A549 (cell line): ENCODE measurements around the gene TNRC18. TPM values are rescaled to one million over a fixed set of nuclear protein-coding genes. Genes with fewer than 3 reads are reported as not detected.

ENCODE experiments used
- ATAC-seq, 2 experiments: fragments of 200-7000 bp in 1 of 2; fragments of >200 bp in 1 of 2; cut with Nextera tagmentation in 1 of 2; cut with Tn5 transposase in 1 of 2; 3 replicates each; pipeline versions ENCODE4 v1.8.0 to v1.9.1; 2018 to 2020; ENCODE audit warnings: mild to moderate bottlenecking in 1 of 2, moderate library complexity in 1 of 2
- CTCF ChIA-PET: fragments of 300-600 bp; sonication (Branson Sonifier 250); formaldehyde crosslinking; extraction: SDS; loops from one replicate; lab custom pipeline; 2021; ENCODE audit warnings: antibody characterized with exemption, inconsistent platforms; lab: Yijun Ruan, JAX
- POLR2A ChIA-PET: fragments of 350-600 bp; formaldehyde crosslinking; extraction: SDS; loops from one replicate; lab custom pipeline; 2021; ENCODE audit warnings: antibody characterized with exemption, inconsistent platforms; lab: Yijun Ruan, JAX
- DNase-seq, 2 experiments: peaks; one replicate each; pipeline versions ENCODE4 v3.0.0 to v3.0.0-alpha.2; 2011 to 2016; ENCODE audit warnings: low read depth in 1 of 2, low spot score in 1 of 2
- FAIRE-seq: peaks from 2 replicates; lab custom pipeline; 2011; peaks lifted over from hg19 to GRCh38; lab: Jason Lieb, UNC
- H3K27ac ChIP-seq, 2 experiments: fragments of >200 bp; sonication (Bioruptor Twin); formaldehyde crosslinking; 3 replicates each; pipeline ENCODE4 v1.5.1; 2016 to 2017
- H3K4me1 ChIP-seq: fragments of >200 bp; sonication (Bioruptor Twin); formaldehyde crosslinking; 3 replicates; pipeline ENCODE4 v1.6.1; 2016
- H3K4me2 ChIP-seq: fragments of >200 bp; sonication (Bioruptor Twin); formaldehyde crosslinking; 3 replicates; pipeline ENCODE4 v1.6.1; 2016
- H3K4me3 ChIP-seq: fragments of >200 bp; sonication (Bioruptor Twin); formaldehyde crosslinking; 3 replicates; pipeline ENCODE4 v1.5.1; 2016
- H3K9me3 ChIP-seq: fragments of >200 bp; sonication (Bioruptor Twin); formaldehyde crosslinking; 3 replicates; pipeline ENCODE4 v1.6.1; 2016
- CHD4 ChIP-seq: fragments of 200-600 bp; sonication (generic); IDR thresholded peaks from 2 replicates; pipeline ENCODE4 v1.6.1; 2016; ENCODE audit warnings: antibody characterized with exemption, mild to moderate bottlenecking, borderline replicate concordance
- EHMT2 ChIP-seq: fragments of 200-600 bp; sonication (generic); IDR thresholded peaks from 2 replicates; pipeline ENCODE4 v1.6.1; 2016; ENCODE audit warnings: antibody characterized with exemption, low read depth, mild to moderate bottlenecking, moderate library complexity
- FOSL2 ChIP-seq, 2 experiments: fragments of 450-650 bp in 1 of 2; fragments of >200 bp in 1 of 2; sonication (Bioruptor Twin) in 1 of 2; formaldehyde crosslinking; IDR thresholded peaks; 2 replicates each; pipeline versions ENCODE4 v1.5.0 to v1.6.1; 2016 to 2020; ENCODE audit warnings: mild to moderate bottlenecking in 1 of 2, moderate library complexity in 1 of 2
- FOXS1 ChIP-seq: fragments of 250-450 bp; sonication (Bioruptor Pico); IDR thresholded peaks from 2 replicates; pipeline ENCODE4 v1.5.0; 2020; ENCODE audit warnings: mild to moderate bottlenecking, moderate library complexity
- HEYL ChIP-seq: fragments of 250-450 bp; sonication (Bioruptor Pico); IDR thresholded peaks from 2 replicates; pipeline ENCODE4 v1.8.0; 2021; ENCODE audit warnings: mild to moderate bottlenecking, moderate library complexity
- HOXB5 ChIP-seq: fragments of 250-450 bp; sonication (Bioruptor Pico); IDR thresholded peaks from 2 replicates; pipeline ENCODE4 v1.5.0; 2020; ENCODE audit warnings: mild to moderate bottlenecking, moderate library complexity
- KDM5A ChIP-seq: fragments of 200-600 bp; sonication (generic); IDR thresholded peaks from 2 replicates; pipeline ENCODE4 v1.6.1; 2016; ENCODE audit warnings: antibody characterized with exemption, mild to moderate bottlenecking
- MAFK ChIP-seq: fragments of 450-650 bp; IDR thresholded peaks from 2 replicates; pipeline ENCODE4 v1.6.1; 2014; ENCODE audit not compliant: partially characterized antibody
- NFE2L2 ChIP-seq: fragments of 150-350 bp; conservative IDR thresholded peaks from 2 replicates; pipeline ENCODE4 v1.6.1; 2014; ENCODE audit warnings: low read length
- NPAS2 ChIP-seq: fragments of 250-450 bp; sonication (Bioruptor Pico); IDR thresholded peaks from 2 replicates; pipeline ENCODE4 v1.8.0; 2022; ENCODE audit warnings: mild to moderate bottlenecking, moderate library complexity, borderline replicate concordance
- PHF8 ChIP-seq: fragments of 200-600 bp; sonication (generic); IDR thresholded peaks from 2 replicates; pipeline ENCODE4 v1.6.1; 2016; ENCODE audit warnings: low read depth, mild to moderate bottlenecking, antibody characterized with exemption, moderate library complexity, borderline replicate concordance
- POLR2AphosphoS2 ChIP-seq: conservative IDR thresholded peaks from 2 replicates; pipeline ENCODE4 v1.6.1; 2012; ENCODE audit warnings: low read length, improper control_type of control experiment, inconsistent platforms
- RARB ChIP-seq: fragments of 250-450 bp; sonication (Bioruptor Pico); IDR thresholded peaks from 2 replicates; pipeline ENCODE4 v1.8.0; 2021; ENCODE audit warnings: mild to moderate bottlenecking, moderate library complexity
- TFCP2L1 ChIP-seq: fragments of 250-450 bp; sonication (Bioruptor Pico); IDR thresholded peaks from 2 replicates; pipeline ENCODE4 v1.5.0; 2021; ENCODE audit warnings: mild to moderate bottlenecking
- TP53 ChIP-seq: fragments of 250-450 bp; sonication (Bioruptor Pico); IDR thresholded peaks from 2 replicates; pipeline ENCODE4 v1.5.0; 2021; ENCODE audit warnings: mild to moderate bottlenecking, moderate library complexity
- ZSCAN20 ChIP-seq: fragments of 250-450 bp; sonication (Bioruptor Pico); IDR thresholded peaks from 2 replicates; pipeline ENCODE4 v1.8.0; 2022; ENCODE audit warnings: mild to moderate bottlenecking, moderate library complexity
- WGBS: methylation state at CpG from one replicate; pipeline ENCODE4 v1.1.6; 2017; ENCODE audit errors: missing lambda C conversion rate; 5-methylcytosine and 5-hydroxymethylcytosine counted together
- polyA plus RNA-seq, 4 experiments: library from polyadenylated mRNA; depleted of rRNA in 3 of 4; stranded (reverse); fragments of >200 nt; fragmentation: RNase III in 1 of 4; extraction: RNeasy Plus Mini Kit Qiagen cat#74134 plus additional on column Dnase treatment in 1 of 4; gene quantifications; 2 replicates in 3 of 4; 3 replicates in 1 of 4; pipeline ENCODE4 v1.2.3, GENCODE V29; 2011 to 2017
- TF ChIP-seq, protein P1 (sequence below): fragments of >200 bp; sonication (Bioruptor Twin); formaldehyde crosslinking; IDR thresholded peaks from 3 replicates; pipeline ENCODE4 v1.6.1; 2016
- TF ChIP-seq, protein P2 (sequence below): fragments of 150-350 bp; IDR thresholded peaks from 2 replicates; pipeline ENCODE4 v1.6.1; 2014; ENCODE audit warnings: low read depth, mild to moderate bottlenecking, low read length
- TF ChIP-seq, protein P3 (sequence below): IDR thresholded peaks from 2 replicates; pipeline ENCODE4 v1.6.1; 2012
- TF ChIP-seq, protein P4 (sequence below): fragments of >200 bp; sonication (Bioruptor Twin); formaldehyde crosslinking; IDR thresholded peaks from 3 replicates; pipeline ENCODE4 v1.5.1; 2016

TNRC18 gene
- polyA plus RNA-seq, 2 of the 4 experiments (the other 2 are of a cell fraction) = 15.5 to 39.9 TPM

- peak in 1 of 2 experiments; percentile 66 for DNase-seq
- POLR2A ChIA-PET = no interaction called here
- TF ChIP-seq, protein P1, sequence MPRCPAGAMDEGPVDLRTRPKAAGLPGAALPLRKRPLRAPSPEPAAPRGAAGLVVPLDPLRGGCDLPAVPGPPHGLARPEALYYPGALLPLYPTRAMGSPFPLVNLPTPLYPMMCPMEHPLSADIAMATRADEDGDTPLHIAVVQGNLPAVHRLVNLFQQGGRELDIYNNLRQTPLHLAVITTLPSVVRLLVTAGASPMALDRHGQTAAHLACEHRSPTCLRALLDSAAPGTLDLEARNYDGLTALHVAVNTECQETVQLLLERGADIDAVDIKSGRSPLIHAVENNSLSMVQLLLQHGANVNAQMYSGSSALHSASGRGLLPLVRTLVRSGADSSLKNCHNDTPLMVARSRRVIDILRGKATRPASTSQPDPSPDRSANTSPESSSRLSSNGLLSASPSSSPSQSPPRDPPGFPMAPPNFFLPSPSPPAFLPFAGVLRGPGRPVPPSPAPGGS = no peak
- TF ChIP-seq FOSL2 (IDR thresholded peaks at IDR 0.05) (no peak), FOSL2 (CRISPR knock-in tag; IDR thresholded peaks at IDR 0.05) (peak; percentile 39; the same call in 1 of the 2 replicates), KDM5A (no peak)
- FAIRE-seq = no peak
- no peaks in the 10 kb centered on the region for H3K9me3 ChIP-seq
- no peak; a peak in 1 of 6 replicates for ATAC-seq
- H3K4me1 ChIP-seq = peaks cover 18% of the 10 kb centered on the region; the same call in 2 of the 3 replicates
- H3K27ac ChIP-seq = peak overlapping the region in 1 of 2 experiments; percentile 11; a peak in 1 of 6 replicates
- H3K4me3 ChIP-seq = no peak overlapping the region
- WGBS = 74% methylated on average over 14 of the region's 14 CpGs
- CTCF ChIA-PET = interaction anchor here (0.6 to 6.3 kb wide), 5 partner anchors 10 to 622 kb away, joined by 3 to 50 read pairs (median 13); no protein-coding TSS in a partner anchor
- H3K4me2 ChIP-seq = no peak overlapping the region
Observed at GRCh38 chr7:5452937-5453540, 29.4 kb upstream of the TNRC18 start.

DNA sequence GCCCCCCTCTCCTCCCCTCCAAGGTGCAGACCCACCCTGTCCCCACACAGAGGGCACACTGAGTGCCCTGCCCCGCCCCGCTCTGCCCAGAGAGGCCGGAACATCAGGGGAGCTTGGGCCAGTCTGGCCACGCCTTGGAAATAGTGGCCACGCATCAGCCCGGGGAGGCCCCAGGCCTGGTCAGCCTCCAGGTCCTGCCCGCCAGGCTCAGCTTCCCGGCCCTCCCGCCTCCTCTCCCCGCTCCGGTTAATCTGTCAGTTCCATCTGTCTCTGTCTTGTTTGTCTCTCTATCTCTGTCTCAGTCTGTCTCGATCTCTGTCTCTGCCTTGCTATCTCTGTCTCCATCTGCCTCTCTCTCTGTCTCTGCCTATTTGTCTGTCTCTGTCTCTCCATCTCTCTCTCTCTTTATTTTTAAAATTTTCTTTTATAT is 28.9 kb upstream of the TNRC18 start:
- ATAC-seq (peak; percentile 22 to 45; a peak in 3 of 6 replicates), DNase-seq (no peak), FAIRE-seq (no peak)
- TF ChIP-seq, protein P2, sequence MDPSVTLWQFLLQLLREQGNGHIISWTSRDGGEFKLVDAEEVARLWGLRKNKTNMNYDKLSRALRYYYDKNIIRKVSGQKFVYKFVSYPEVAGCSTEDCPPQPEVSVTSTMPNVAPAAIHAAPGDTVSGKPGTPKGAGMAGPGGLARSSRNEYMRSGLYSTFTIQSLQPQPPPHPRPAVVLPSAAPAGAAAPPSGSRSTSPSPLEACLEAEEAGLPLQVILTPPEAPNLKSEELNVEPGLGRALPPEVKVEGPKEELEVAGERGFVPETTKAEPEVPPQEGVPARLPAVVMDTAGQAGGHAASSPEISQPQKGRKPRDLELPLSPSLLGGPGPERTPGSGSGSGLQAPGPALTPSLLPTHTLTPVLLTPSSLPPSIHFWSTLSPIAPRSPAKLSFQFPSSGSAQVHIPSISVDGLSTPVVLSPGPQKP = no peak
- TF ChIP-seq MAFK (no peak), TP53 (no peak), NPAS2 (no peak), HEYL (CRISPR knock-in tag) (no peak), FOSL2 (IDR thresholded peaks at IDR 0.05) (no peak), FOSL2 (CRISPR knock-in tag; IDR thresholded peaks at IDR 0.05) (no peak), HOXB5 (CRISPR knock-in tag) (no peak), ZSCAN20 (CRISPR knock-in tag) (no peak), FOXS1 (CRISPR knock-in tag) (no peak), EHMT2 (no peak), TFCP2L1 (CRISPR knock-in tag) (no peak), POLR2AphosphoS2 (no peak), RARB (CRISPR knock-in tag) (no peak), NFE2L2 (no peak), PHF8 (no peak), CHD4 (no peak)
- TF ChIP-seq, protein P3, sequence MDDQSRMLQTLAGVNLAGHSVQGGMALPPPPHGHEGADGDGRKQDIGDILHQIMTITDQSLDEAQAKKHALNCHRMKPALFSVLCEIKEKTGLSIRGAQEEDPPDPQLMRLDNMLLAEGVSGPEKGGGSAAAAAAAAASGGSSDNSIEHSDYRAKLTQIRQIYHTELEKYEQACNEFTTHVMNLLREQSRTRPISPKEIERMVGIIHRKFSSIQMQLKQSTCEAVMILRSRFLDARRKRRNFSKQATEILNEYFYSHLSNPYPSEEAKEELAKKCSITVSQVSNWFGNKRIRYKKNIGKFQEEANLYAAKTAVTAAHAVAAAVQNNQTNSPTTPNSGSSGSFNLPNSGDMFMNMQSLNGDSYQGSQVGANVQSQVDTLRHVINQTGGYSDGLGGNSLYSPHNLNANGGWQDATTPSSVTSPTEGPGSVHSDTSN = no peak
- TF ChIP-seq, protein P4, sequence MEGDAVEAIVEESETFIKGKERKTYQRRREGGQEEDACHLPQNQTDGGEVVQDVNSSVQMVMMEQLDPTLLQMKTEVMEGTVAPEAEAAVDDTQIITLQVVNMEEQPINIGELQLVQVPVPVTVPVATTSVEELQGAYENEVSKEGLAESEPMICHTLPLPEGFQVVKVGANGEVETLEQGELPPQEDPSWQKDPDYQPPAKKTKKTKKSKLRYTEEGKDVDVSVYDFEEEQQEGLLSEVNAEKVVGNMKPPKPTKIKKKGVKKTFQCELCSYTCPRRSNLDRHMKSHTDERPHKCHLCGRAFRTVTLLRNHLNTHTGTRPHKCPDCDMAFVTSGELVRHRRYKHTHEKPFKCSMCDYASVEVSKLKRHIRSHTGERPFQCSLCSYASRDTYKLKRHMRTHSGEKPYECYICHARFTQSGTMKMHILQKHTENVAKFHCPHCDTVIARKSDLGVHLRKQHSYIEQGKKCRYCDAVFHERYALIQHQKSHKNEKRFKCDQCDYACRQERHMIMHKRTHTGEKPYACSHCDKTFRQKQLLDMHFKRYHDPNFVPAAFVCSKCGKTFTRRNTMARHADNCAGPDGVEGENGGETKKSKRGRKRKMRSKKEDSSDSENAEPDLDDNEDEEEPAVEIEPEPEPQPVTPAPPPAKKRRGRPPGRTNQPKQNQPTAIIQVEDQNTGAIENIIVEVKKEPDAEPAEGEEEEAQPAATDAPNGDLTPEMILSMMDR = no peak
- Histone ChIP-seq H3K4me2 (no peak overlapping the region), H3K27ac (peak overlapping the region in 1 of 2 experiments; percentile 17; a peak in 1 of 6 replicates), H3K4me1 (peaks cover 18% of the 10 kb centered on the region; the same call in 2 of the 3 replicates), H3K4me3 (no peak overlapping the region), H3K9me3 (no peaks in the 10 kb centered on the region)
- WGBS = 76% methylated on average over 12 of the region's 12 CpGs
- ChIA-PET CTCF (interaction anchor here (1.3 to 6.3 kb wide), 5 partner anchors 10 to 107 kb away, joined by 3 to 50 read pairs (median 40); no protein-coding TSS in a partner anchor), POLR2A (no interaction called here)
